HepG2 (cell line): ENCODE results near the gene ANG. TPM values are rescaled to one million over a fixed set of nuclear protein-coding genes. Genes with fewer than 3 reads are reported as not detected.

Experiments used
- ATAD3A ChIP-seq: sonication (generic); formaldehyde crosslinking; IDR thresholded peaks from 2 replicates; pipeline ENCODE4 v1.4.0; 2020; ENCODE audit warnings: missing genetic modification reagents
- CCDC6 ChIP-seq: sonication (generic); formaldehyde crosslinking; IDR thresholded peaks from 2 replicates; pipeline ENCODE4 v1.8.1; 2022; ENCODE audit warnings: mild to moderate bottlenecking, missing genetic modification reagents, moderate library complexity
- FIP1L1 ChIP-seq: fragments of 200-400 bp; formaldehyde crosslinking; IDR thresholded peaks from 2 replicates; pipeline ENCODE4 v1.6.1; 2018; ENCODE audit warnings: low read depth, mild to moderate bottlenecking, low read length, moderate library complexity, borderline replicate concordance; ENCODE audit not compliant: insufficient read depth
- GATAD1 ChIP-seq: IDR thresholded peaks from 2 replicates; pipeline ENCODE4 v1.6.1; 2016; ENCODE audit warnings: missing genetic modification reagents, missing compliant biosample characterization
- KDM3A ChIP-seq: IDR thresholded peaks from 2 replicates; pipeline ENCODE4 v1.6.1; 2018; ENCODE audit warnings: low read depth, missing compliant biosample characterization
- MAZ ChIP-seq, 2 experiments: sonication (generic) in 1 of 2; formaldehyde crosslinking in 1 of 2; IDR thresholded peaks; 2 replicates each; pipeline versions ENCODE4 v1.5.0 to v1.6.1; 2012 to 2020; ENCODE audit warnings: low read depth in 2 of 2, mild to moderate bottlenecking in 2 of 2, borderline replicate concordance in 1 of 2, improper control_type of control experiment in 1 of 2, low read length in 1 of 2, missing genetic modification reagents in 1 of 2, moderate library complexity in 1 of 2
- MTF2 ChIP-seq: sonication (generic); formaldehyde crosslinking; IDR thresholded peaks from 2 replicates; pipeline ENCODE4 v1.5.0; 2020; ENCODE audit warnings: missing genetic modification reagents, borderline replicate concordance
- NFE2L1 ChIP-seq: sonication (generic); formaldehyde crosslinking; IDR thresholded peaks from 2 replicates; pipeline ENCODE4 v1.4.0; 2020; ENCODE audit warnings: missing genetic modification reagents, mild to moderate bottlenecking, borderline replicate concordance
- RBFOX2 ChIP-seq: fragments of 200-400 bp; formaldehyde crosslinking; IDR thresholded peaks from 2 replicates; pipeline ENCODE4 v1.6.1; 2017; ENCODE audit warnings: low read depth, mild to moderate bottlenecking, low read length
- SMYD3 ChIP-seq: sonication (generic); formaldehyde crosslinking; IDR thresholded peaks from 2 replicates; pipeline ENCODE4 v1.8.1; 2023; ENCODE audit warnings: mild to moderate bottlenecking, missing genetic modification reagents
- TEAD3 ChIP-seq: optimal IDR thresholded peaks from 2 replicates; pipeline ENCODE3; 2016; ENCODE audit warnings: borderline replicate concordance
- ZNF263 ChIP-seq: sonication (generic); formaldehyde crosslinking; IDR thresholded peaks from 2 replicates; pipeline ENCODE4 v1.4.0; 2020; ENCODE audit warnings: missing genetic modification reagents
- ZNF501 ChIP-seq: sonication (generic); formaldehyde crosslinking; IDR thresholded peaks from 2 replicates; pipeline ENCODE4 v1.5.1; 2020; ENCODE audit warnings: mild to moderate bottlenecking, moderate library complexity, missing genetic modification reagents
- ZNF549 ChIP-seq: sonication (generic); formaldehyde crosslinking; IDR thresholded peaks from 2 replicates; pipeline ENCODE4 v1.5.0; 2020; ENCODE audit warnings: missing genetic modification reagents
- polyA plus RNA-seq, 8 experiments: library from polyadenylated mRNA; depleted of rRNA in 3 of 8; stranded (reverse) in 7 of 8; unstranded in 1 of 8; fragments of >200 nt; fragmentation: Illumina TruSeq in 4 of 8; extraction: Trizol in 4 of 8; gene quantifications; 2 replicates each; pipeline versions ENCODE4 v1.2.1 to v1.2.3, GENCODE V29; 2011 to 2016; ENCODE audit warnings: low read depth in 4 of 8, missing spikeins in 1 of 8, mixed read lengths in 1 of 8; ENCODE audit not compliant: insufficient read depth in 1 of 8
- total RNA-seq, 5 experiments: library from RNA; depleted of rRNA; stranded (reverse); fragments of >200 nt; fragmentation: Illumina TruSeq; extraction: Trizol; gene quantifications; 2 replicates each; pipeline ENCODE4 v1.2.3, GENCODE V29; 2016; ENCODE audit warnings: low read depth in 1 of 5
- TF ChIP-seq, protein P1 (sequence below): sonication (generic); formaldehyde crosslinking; conservative IDR thresholded peaks from 2 replicates; pipeline ENCODE4 v1.8.1; 2023; ENCODE audit warnings: missing genetic modification reagents
- TF ChIP-seq, protein P2 (sequence below), 2 experiments: IDR thresholded peaks; 2 replicates each; pipeline ENCODE4 v1.6.1; 2011 to 2012; ENCODE audit warnings: low read length in 2 of 2, borderline replicate concordance in 1 of 2, low read depth in 1 of 2, mild to moderate bottlenecking in 1 of 2, moderate library complexity in 1 of 2
- TF ChIP-seq, protein P3 (sequence below): sonication (generic); formaldehyde crosslinking; IDR thresholded peaks from 2 replicates; pipeline ENCODE4 v1.8.0; 2022; ENCODE audit warnings: mild to moderate bottlenecking, missing genetic modification reagents
- TF ChIP-seq, protein P4 (sequence below): IDR thresholded peaks from 2 replicates; pipeline ENCODE4 v1.6.1; 2012; ENCODE audit warnings: low read depth, low read length, improper control_type of control experiment
- TF ChIP-seq, protein P5 (sequence below): IDR thresholded peaks from 2 replicates; pipeline ENCODE4 v1.6.1; 2016; ENCODE audit warnings: missing genetic modification reagents, missing compliant biosample characterization

ANG gene
- total and polyA plus RNA-seq, 2 of the 13 experiments (the other 11 are each of a cell fraction or from before 2014, with no cell fraction given): 83.6 to 401 TPM

DNA sequence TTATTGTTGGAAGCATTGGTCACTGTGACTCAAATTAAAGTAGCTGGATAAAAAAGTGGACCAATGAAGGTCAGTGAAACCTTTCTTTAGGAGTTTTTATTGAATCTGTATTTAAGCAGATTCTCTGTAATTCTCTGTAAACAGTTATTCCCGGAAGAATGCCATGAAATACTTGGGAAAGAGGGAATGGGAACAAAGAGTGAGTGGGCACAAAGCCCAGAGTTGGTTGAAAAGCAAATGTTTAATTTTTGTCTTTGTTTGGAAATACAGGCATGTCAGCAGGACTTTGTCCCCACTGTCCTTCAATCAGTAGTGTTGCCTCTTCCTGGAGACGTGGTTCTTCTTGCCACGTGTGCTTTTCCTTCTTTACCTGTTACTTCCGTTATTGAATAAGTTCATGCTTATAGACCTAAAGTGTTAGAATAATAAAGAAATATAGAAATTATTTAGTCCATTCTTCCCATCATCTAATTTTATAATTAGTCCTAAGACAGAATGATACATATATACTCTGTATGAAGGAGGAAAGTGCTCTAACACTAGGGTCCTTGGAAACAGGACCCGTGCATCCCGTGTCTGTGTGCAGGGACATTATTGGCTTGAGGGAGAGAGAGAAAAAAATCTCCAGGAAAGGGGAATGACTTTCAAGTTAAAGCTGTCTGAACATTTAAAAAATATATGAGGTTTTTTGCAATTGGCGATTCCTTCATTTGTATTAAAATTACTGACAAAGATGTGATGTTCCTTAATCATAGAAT is 2.0 kb upstream of the ANG start (continued):
- peak; percentile 68; the same call in 1 of the 2 replicates for TF ChIP-seq GATAD1 (CRISPR knock-in tag)
- TF ChIP-seq, protein P1, sequence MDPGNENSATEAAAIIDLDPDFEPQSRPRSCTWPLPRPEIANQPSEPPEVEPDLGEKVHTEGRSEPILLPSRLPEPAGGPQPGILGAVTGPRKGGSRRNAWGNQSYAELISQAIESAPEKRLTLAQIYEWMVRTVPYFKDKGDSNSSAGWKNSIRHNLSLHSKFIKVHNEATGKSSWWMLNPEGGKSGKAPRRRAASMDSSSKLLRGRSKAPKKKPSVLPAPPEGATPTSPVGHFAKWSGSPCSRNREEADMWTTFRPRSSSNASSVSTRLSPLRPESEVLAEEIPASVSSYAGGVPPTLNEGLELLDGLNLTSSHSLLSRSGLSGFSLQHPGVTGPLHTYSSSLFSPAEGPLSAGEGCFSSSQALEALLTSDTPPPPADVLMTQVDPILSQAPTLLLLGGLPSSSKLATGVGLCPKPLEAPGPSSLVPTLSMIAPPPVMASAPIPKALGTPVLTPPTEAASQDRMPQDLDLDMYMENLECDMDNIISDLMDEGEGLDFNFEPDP (CRISPR knock-in tag): no peak
- TF ChIP-seq, protein P2, sequence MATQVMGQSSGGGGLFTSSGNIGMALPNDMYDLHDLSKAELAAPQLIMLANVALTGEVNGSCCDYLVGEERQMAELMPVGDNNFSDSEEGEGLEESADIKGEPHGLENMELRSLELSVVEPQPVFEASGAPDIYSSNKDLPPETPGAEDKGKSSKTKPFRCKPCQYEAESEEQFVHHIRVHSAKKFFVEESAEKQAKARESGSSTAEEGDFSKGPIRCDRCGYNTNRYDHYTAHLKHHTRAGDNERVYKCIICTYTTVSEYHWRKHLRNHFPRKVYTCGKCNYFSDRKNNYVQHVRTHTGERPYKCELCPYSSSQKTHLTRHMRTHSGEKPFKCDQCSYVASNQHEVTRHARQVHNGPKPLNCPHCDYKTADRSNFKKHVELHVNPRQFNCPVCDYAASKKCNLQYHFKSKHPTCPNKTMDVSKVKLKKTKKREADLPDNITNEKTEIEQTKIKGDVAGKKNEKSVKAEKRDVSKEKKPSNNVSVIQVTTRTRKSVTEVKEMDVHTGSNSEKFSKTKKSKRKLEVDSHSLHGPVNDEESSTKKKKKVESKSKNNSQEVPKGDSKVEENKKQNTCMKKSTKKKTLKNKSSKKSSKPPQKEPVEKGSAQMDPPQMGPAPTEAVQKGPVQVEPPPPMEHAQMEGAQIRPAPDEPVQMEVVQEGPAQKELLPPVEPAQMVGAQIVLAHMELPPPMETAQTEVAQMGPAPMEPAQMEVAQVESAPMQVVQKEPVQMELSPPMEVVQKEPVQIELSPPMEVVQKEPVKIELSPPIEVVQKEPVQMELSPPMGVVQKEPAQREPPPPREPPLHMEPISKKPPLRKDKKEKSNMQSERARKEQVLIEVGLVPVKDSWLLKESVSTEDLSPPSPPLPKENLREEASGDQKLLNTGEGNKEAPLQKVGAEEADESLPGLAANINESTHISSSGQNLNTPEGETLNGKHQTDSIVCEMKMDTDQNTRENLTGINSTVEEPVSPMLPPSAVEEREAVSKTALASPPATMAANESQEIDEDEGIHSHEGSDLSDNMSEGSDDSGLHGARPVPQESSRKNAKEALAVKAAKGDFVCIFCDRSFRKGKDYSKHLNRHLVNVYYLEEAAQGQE (IDR thresholded peaks at IDR 0.05; ENCODE audit: borderline replicate concordance in 1 of 2, low read depth in 1 of 2, low read length in 2 of 2): peak in 1 of 2 experiments; percentile 88; a peak in 3 of 4 replicates
- TF ChIP-seq, protein P3, sequence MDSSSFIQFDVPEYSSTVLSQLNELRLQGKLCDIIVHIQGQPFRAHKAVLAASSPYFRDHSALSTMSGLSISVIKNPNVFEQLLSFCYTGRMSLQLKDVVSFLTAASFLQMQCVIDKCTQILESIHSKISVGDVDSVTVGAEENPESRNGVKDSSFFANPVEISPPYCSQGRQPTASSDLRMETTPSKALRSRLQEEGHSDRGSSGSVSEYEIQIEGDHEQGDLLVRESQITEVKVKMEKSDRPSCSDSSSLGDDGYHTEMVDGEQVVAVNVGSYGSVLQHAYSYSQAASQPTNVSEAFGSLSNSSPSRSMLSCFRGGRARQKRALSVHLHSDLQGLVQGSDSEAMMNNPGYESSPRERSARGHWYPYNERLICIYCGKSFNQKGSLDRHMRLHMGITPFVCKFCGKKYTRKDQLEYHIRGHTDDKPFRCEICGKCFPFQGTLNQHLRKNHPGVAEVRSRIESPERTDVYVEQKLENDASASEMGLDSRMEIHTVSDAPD (CRISPR knock-in tag): peak; percentile 29; the same call in 1 of the 2 replicates
- TF ChIP-seq, protein P4, sequence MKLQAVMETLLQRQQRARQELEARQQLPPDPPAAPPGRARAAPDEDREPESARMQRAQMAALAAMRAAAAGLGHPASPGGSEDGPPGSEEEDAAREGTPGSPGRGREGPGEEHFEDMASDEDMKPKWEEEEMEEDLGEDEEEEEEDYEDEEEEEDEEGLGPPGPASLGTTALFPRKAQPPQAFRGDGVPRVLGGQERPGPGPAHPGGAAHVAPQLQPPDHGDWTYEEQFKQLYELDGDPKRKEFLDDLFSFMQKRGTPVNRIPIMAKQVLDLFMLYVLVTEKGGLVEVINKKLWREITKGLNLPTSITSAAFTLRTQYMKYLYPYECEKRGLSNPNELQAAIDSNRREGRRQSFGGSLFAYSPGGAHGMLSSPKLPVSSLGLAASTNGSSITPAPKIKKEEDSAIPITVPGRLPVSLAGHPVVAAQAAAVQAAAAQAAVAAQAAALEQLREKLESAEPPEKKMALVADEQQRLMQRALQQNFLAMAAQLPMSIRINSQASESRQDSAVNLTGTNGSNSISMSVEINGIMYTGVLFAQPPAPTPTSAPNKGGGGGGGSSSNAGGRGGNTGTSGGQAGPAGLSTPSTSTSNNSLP: peak; percentile 89
- TF ChIP-seq NFE2L1 (CRISPR knock-in tag): no peak
- TF ChIP-seq, protein P5, sequence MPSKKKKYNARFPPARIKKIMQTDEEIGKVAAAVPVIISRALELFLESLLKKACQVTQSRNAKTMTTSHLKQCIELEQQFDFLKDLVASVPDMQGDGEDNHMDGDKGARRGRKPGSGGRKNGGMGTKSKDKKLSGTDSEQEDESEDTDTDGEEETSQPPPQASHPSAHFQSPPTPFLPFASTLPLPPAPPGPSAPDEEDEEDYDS: peak; percentile 53
- no peak for TF ChIP-seq MAZ (IDR thresholded peaks at IDR 0.05; ENCODE audit: borderline replicate concordance, low read depth, low read length)
- TF ChIP-seq MAZ (CRISPR knock-in tag; IDR thresholded peaks at IDR 0.05; ENCODE audit: low read depth): 0 out of 2 replicates have a peak, but pooled peaks have one; percentile 22
- no peak for TF ChIP-seq ZNF501 (CRISPR knock-in tag)
- TF ChIP-seq CCDC6 (CRISPR knock-in tag): no peak
- TF ChIP-seq ATAD3A (CRISPR knock-in tag): no peak
- TF ChIP-seq ZNF549 (CRISPR knock-in tag): peak; percentile 88; the same call in 1 of the 2 replicates
- TF ChIP-seq FIP1L1: no peak
- no peak for TF ChIP-seq MTF2 (CRISPR knock-in tag)
- TF ChIP-seq RBFOX2: peak; percentile 71
- peak; percentile 78; the same call in 1 of the 2 replicates for TF ChIP-seq KDM3A
- TF ChIP-seq ZNF263 (CRISPR knock-in tag): 0 out of 2 replicates have a peak, but pooled peaks have one; percentile 36
- peak; percentile 21; the same call in 1 of the 2 replicates for TF ChIP-seq SMYD3 (CRISPR knock-in tag)
- peak; percentile 95 for TF ChIP-seq TEAD3 (CRISPR knock-in tag)
